IMR-90 (cell line): ENCODE measurements around the gene GRK5. TPM values are rescaled to one million over a fixed set of nuclear protein-coding genes. Genes with fewer than 3 reads are reported as not detected.
A peak's percentile ranks its signal among the peaks of the same experiment; 100 is the strongest.

Source experiments
- ATAC-seq: fragments of 200-7000 bp; cut with Tn5 transposase; 2 replicates; pipeline ENCODE4 v1.9.1; 2020; ENCODE audit warnings: low read depth, mild to moderate bottlenecking, moderate library complexity
- BruUV-seq: library from RNA; stranded (reverse); fragments of 400-500 nt; replicated peaks from 2 replicates; lab custom pipeline; 2021; lab: Mats Ljungman, UMichigan
- CTCF ChIA-PET: fragments of 300-600 bp; formaldehyde crosslinking; extraction: SDS; loops from one replicate; lab custom pipeline; 2021; ENCODE audit warnings: antibody characterized with exemption; lab: Yijun Ruan, JAX
- POLR2A ChIA-PET: fragments of 300-600 bp; sonication (Branson Sonifier 250); formaldehyde crosslinking; loops from one replicate; lab custom pipeline; 2022; ENCODE audit warnings: antibody characterized with exemption; ENCODE audit not compliant: unreplicated experiment; lab: Charles Lee
- DNase-seq: peaks from one replicate; pipeline ENCODE4 v3.0.0; 2013
- H2AFZ ChIP-seq: replicated peaks from 2 replicates; pipeline ENCODE3; 2013; ENCODE audit warnings: low read length, mild to moderate bottlenecking; ENCODE audit not compliant: poor library complexity
- H2AK5ac ChIP-seq: 2 replicates; pipeline ENCODE4 v1.6.1; 2013; ENCODE audit warnings: low read depth, low read length, inconsistent platforms
- H2AK9ac ChIP-seq: replicated peaks from 2 replicates; pipeline ENCODE3; 2013; ENCODE audit warnings: mild to moderate bottlenecking, low read depth, low read length, moderate library complexity; ENCODE audit not compliant: poor library complexity
- H2BK120ac ChIP-seq: 2 replicates; pipeline ENCODE4 v1.6.1; 2013; ENCODE audit warnings: low read depth, low read length, inconsistent platforms
- H2BK15ac ChIP-seq: 3 replicates; pipeline ENCODE4 v1.6.1; 2013; ENCODE audit warnings: low read depth, low read length, inconsistent platforms
- H2BK20ac ChIP-seq: 2 replicates; pipeline ENCODE4 v1.6.1; 2013; ENCODE audit warnings: low read depth, mild to moderate bottlenecking, inconsistent platforms, low read length, moderate library complexity
- H2BK5ac ChIP-seq: 2 replicates; pipeline ENCODE4 v1.6.1; 2013; ENCODE audit warnings: mild to moderate bottlenecking, low read depth, low read length, inconsistent platforms; ENCODE audit not compliant: poor library complexity, severe bottlenecking
- H3K14ac ChIP-seq: replicated peaks from 2 replicates; pipeline ENCODE4 v1.6.1; 2013; ENCODE audit warnings: low read depth, low read length, inconsistent platforms
- H3K18ac ChIP-seq: 2 replicates; pipeline ENCODE4 v1.6.1; 2013; ENCODE audit warnings: low read depth, low read length, control low read depth
- H3K23ac ChIP-seq: 2 replicates; pipeline ENCODE4 v1.6.1; 2013; ENCODE audit warnings: low read depth, low read length, inconsistent platforms
- H3K27ac ChIP-seq: 2 replicates; pipeline ENCODE4 v1.5.1; 2013; ENCODE audit warnings: mild to moderate bottlenecking, control low read depth, low read length; ENCODE audit not compliant: insufficient read depth
- H3K27me3 ChIP-seq: 2 replicates; pipeline ENCODE4 v1.6.1; 2013; ENCODE audit warnings: low read length; ENCODE audit not compliant: control insufficient read depth, insufficient read depth
- H3K36me3 ChIP-seq: 2 replicates; pipeline ENCODE4 v1.6.1; 2013; ENCODE audit warnings: low read length, mixed read lengths; ENCODE audit not compliant: control insufficient read depth, insufficient read depth
- H3K4ac ChIP-seq: 2 replicates; pipeline ENCODE4 v1.6.1; 2013; ENCODE audit warnings: low read depth, low read length, inconsistent platforms
- H3K4me1 ChIP-seq: 2 replicates; pipeline ENCODE4 v1.6.1; 2013; ENCODE audit warnings: low read length, mixed read lengths; ENCODE audit not compliant: control insufficient read depth, insufficient read depth
- H3K4me2 ChIP-seq: 2 replicates; pipeline ENCODE4 v1.6.1; 2013; ENCODE audit warnings: low read depth, mild to moderate bottlenecking, control low read depth, low read length, moderate library complexity
- H3K4me3 ChIP-seq: 2 replicates; pipeline ENCODE4 v1.5.1; 2013; ENCODE audit warnings: low read depth, mild to moderate bottlenecking, control low read depth, low read length, moderate library complexity; ENCODE audit not compliant: insufficient read depth
- H3K56ac ChIP-seq: 2 replicates; pipeline ENCODE4 v1.6.1; 2013; ENCODE audit warnings: low read length, inconsistent platforms; ENCODE audit not compliant: insufficient read depth; ENCODE audit errors: extremely low read depth
- H3K79me1 ChIP-seq, 2 experiments: 2 replicates each; pipeline ENCODE4 v1.6.1; 2013; ENCODE audit warnings: low read length in 2 of 2, inconsistent platforms in 1 of 2, low read depth in 1 of 2
- H3K9ac ChIP-seq: 2 replicates; pipeline ENCODE4 v1.6.1; 2013; ENCODE audit warnings: low read depth, low read length, control low read depth
- H3K9me1 ChIP-seq: 2 replicates; pipeline ENCODE4 v1.6.1; 2013; ENCODE audit warnings: low read length, inconsistent platforms; ENCODE audit not compliant: insufficient read depth
- H3K9me3 ChIP-seq: 2 replicates; pipeline ENCODE4 v1.6.1; 2013; ENCODE audit warnings: low read length; ENCODE audit not compliant: control insufficient read depth, insufficient read depth
- H4K20me1 ChIP-seq: 2 replicates; pipeline ENCODE4 v1.6.1; 2013; ENCODE audit warnings: low read length, inconsistent platforms; ENCODE audit not compliant: insufficient read depth
- H4K5ac ChIP-seq: 2 replicates; pipeline ENCODE4 v1.6.1; 2013; ENCODE audit warnings: mild to moderate bottlenecking, low read depth, low read length, control low read depth
- H4K8ac ChIP-seq, 2 experiments: 2 replicates each; pipeline ENCODE4 v1.6.1; 2013; ENCODE audit warnings: low read depth in 2 of 2, low read length in 2 of 2, control low read depth in 1 of 2, inconsistent platforms in 1 of 2
- H4K91ac ChIP-seq: 2 replicates; pipeline ENCODE4 v1.6.1; 2013; ENCODE audit warnings: low read depth, low read length, inconsistent platforms; ENCODE audit not compliant: insufficient read depth
- BHLHE40 ChIP-seq: fragments of 150-350 bp; IDR thresholded peaks from 2 replicates; pipeline ENCODE4 v1.6.1; 2016; ENCODE audit warnings: mild to moderate bottlenecking, low read depth, low read length
- MXI1 ChIP-seq: IDR thresholded peaks from 2 replicates; pipeline ENCODE4 v1.6.1; 2012; ENCODE audit warnings: low read depth, mild to moderate bottlenecking, low read length, moderate library complexity, borderline replicate concordance
- POLR2A ChIP-seq: IDR thresholded peaks from 2 replicates; pipeline ENCODE4 v1.6.1; 2012; ENCODE audit warnings: mild to moderate bottlenecking, low read depth, low read length
- RAD21 ChIP-seq: IDR thresholded peaks from 2 replicates; pipeline ENCODE4 v1.6.1; 2012; ENCODE audit warnings: low read length, improper control_type of control experiment
- RCOR1 ChIP-seq: IDR thresholded peaks from 2 replicates; pipeline ENCODE4 v1.6.1; 2012; ENCODE audit warnings: mild to moderate bottlenecking, low read length, improper control_type of control experiment; ENCODE audit not compliant: insufficient replicate concordance
- WGBS, 2 experiments: methylation state at CpG; one replicate each; pipeline versions ENCODE4 v1.1.5 to v1.1.7; 2013; ENCODE audit warnings: missing lambda C conversion rate in 2 of 2; ENCODE audit not compliant: insufficient read length in 1 of 2; ENCODE audit errors: extremely low coverage in 2 of 2; 5-methylcytosine and 5-hydroxymethylcytosine counted together
- dilution Hi-C: fragments of 300-500 bp; cut with HindIII; formaldehyde crosslinking; loops from one replicate; pipeline ENCODE4 v1.14.3; 2018; ENCODE audit warnings: low sequenced_read_pairs; ENCODE audit not compliant: unreplicated experiment
- in situ Hi-C: fragments of 300-500 bp; cut with MboI; formaldehyde crosslinking; loops from 3 replicates; pipeline ENCODE4 v1.14.3; 2019; ENCODE audit warnings: low sequenced_read_pairs, inconsistent platforms, mixed read lengths
- intact Hi-C: fragments of 100-400 bp; cut with micrococcal nuclease; formaldehyde crosslinking; loops from 2 replicates; pipeline ENCODE4 v1.10.0; 2022
- polyA plus RNA-seq, 3 experiments: library from polyadenylated mRNA; depleted of rRNA; stranded (reverse); fragments of >200 nt; gene quantifications; 2 replicates each; pipeline ENCODE4 v1.2.3, GENCODE V29; 2012; ENCODE audit warnings: low replicate concordance in 1 of 3
- total RNA-seq: library from RNA; depleted of rRNA; stranded (reverse); fragments of >200 nt; gene quantifications from 2 replicates; pipeline ENCODE4 v1.2.3, GENCODE V29; 2012

The GRK5 gene
- total and polyA plus RNA-seq, 2 of the 4 experiments (the other 2 are of a cell fraction): 12.9 to 16.3 TPM

DNA sequence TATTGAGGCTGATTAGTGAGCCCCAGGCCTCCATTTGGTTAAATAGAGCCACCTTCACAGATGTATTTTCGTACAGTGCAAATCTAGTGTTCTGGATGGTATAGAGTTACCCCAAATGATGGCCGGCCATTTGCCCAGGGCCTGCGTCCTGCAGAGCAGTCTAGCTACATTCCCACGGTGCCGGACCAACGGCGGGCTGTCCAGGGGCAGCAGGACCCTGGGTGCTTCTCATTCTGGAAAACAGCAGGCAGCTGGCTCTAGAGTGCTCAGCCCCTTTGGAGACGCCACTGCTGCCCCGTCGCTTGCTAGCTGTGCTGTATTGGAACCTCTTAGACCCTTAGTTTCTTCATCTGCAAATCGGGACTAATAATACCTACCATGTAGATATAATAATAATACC lies 186.1 kb downstream of the GRK5 start:
- intact Hi-C loops: no loop called here
- no peaks in the 10 kb centered on the region for H3K27me3 ChIP-seq
- no peak overlapping the region for H3K18ac ChIP-seq
- 0 out of 3 replicates have a peak overlapping the region, but pooled peaks have one; percentile 40 for H2BK15ac ChIP-seq
- no peak overlapping the region for H3K14ac ChIP-seq
- H3K4me2 ChIP-seq: no peak overlapping the region
- CTCF ChIA-PET: no interaction called here
- no peak overlapping the region for H2BK20ac ChIP-seq
- H2BK120ac ChIP-seq: no peak overlapping the region
- peaks cover 7% of the 10 kb centered on the region; the same call in 1 of the 2 replicates for H4K20me1 ChIP-seq
- H3K79me1 ChIP-seq: peaks cover 30 to 70% of the 10 kb centered on the region in 2 experiments
- peaks cover 22% of the 10 kb centered on the region for H3K4me1 ChIP-seq
- H4K91ac ChIP-seq: no peak overlapping the region; the same call in 1 of the 2 replicates
- peaks cover 47% of the 10 kb centered on the region for H3K36me3 ChIP-seq
- no peak overlapping the region for H3K23ac ChIP-seq
- no peak overlapping the region for H3K27ac ChIP-seq
- WGBS, 2 experiments: 100% methylated on average over 2 of the region's 11 CpGs; no CpG with 5 or more reads in 1 of the 2 experiments
- H3K4me3 ChIP-seq: no peak overlapping the region
- peaks cover 27% of the 10 kb centered on the region for H3K9me1 ChIP-seq
- no peak overlapping the region for H3K4ac ChIP-seq
- no peak overlapping the region for H2AK5ac ChIP-seq
- in situ Hi-C loops: no loop called here
- no peak overlapping the region for H2BK5ac ChIP-seq
- H4K8ac ChIP-seq: no peak overlapping the region
- H3K56ac ChIP-seq: no peak overlapping the region
- ATAC-seq: no peak
- no peak overlapping the region for H2AFZ ChIP-seq
- no TSS peak for BruUV-seq
- peak overlapping the region; percentile 71 for H2AK9ac ChIP-seq
- no peak overlapping the region for H3K9ac ChIP-seq
- no peak for TF ChIP-seq BHLHE40
- TF ChIP-seq POLR2A: no peak
- no peak for TF ChIP-seq MXI1
- TF ChIP-seq RAD21: no peak
- no peak for TF ChIP-seq RCOR1
- no peak for DNase-seq
- peaks cover 3% of the 10 kb centered on the region; the same call in 1 of the 2 replicates for H3K9me3 ChIP-seq
- dilution Hi-C loops: no loop called here
- H4K5ac ChIP-seq: no peak overlapping the region
- POLR2A ChIA-PET: no interaction called here
